Left ventricle myocardium inferior (tissue), 1 donor: ENCODE results near the gene CFI. TPM values are rescaled to one million over a fixed set of nuclear protein-coding genes. Genes with fewer than 3 reads are reported as not detected.

ENCODE experiments used
- DNase-seq: peaks from one replicate; pipeline ENCODE4 v3.0.0-alpha.2; 2020
- H3K27ac ChIP-seq: fragments of 200-600 bp; replicated peaks from 2 replicates; pipeline ENCODE4 v1.8.0; 2021
- H3K27me3 ChIP-seq: fragments of 200-600 bp; 2 replicates; pipeline ENCODE4 v1.8.0; 2021; ENCODE audit warnings: low read depth
- H3K36me3 ChIP-seq: fragments of 200-600 bp; 2 replicates; pipeline ENCODE4 v1.8.0; 2021
- H3K4me1 ChIP-seq: fragments of 200-600 bp; 2 replicates; pipeline ENCODE4 v1.8.0; 2021
- H3K4me3 ChIP-seq: fragments of 200-600 bp; 2 replicates; pipeline ENCODE4 v1.8.0; 2021; ENCODE audit warnings: mild to moderate bottlenecking, moderate library complexity
- H3K9me3 ChIP-seq: fragments of 200-600 bp; replicated peaks from 2 replicates; pipeline ENCODE4 v1.8.0; 2021
- CTCF ChIP-seq: fragments of 200-600 bp; IDR thresholded peaks from 2 replicates; pipeline ENCODE4 v1.8.0; 2021; ENCODE audit warnings: antibody characterized with exemption, mild to moderate bottlenecking, borderline replicate concordance
- intact Hi-C: fragments of 100-400 bp; cut with micrococcal nuclease; formaldehyde crosslinking; loops from one replicate; pipeline ENCODE4 v1.11.0; 2022
- total RNA-seq: library from RNA; stranded (reverse); fragmentation: NEBNext Ultra II Directional; extraction: Animal tissue kit (Norgen Biotek cat#: 25700); gene quantifications from one replicate; pipeline ENCODE4 v1.2.1, GENCODE V29; 2021
- donor health status: DM: no; HTN: yes; CAD: no; lungs with severe emphysema.

The CFI gene
- total RNA-seq, 1 donor from 2014 or later: 6.8 TPM

- H3K9me3 ChIP-seq: no peaks in the 10 kb centered on the region
- intact Hi-C loops: no loop called here
- no peak for DNase-seq
- no peak overlapping the region for H3K27ac ChIP-seq
- no peak overlapping the region for H3K4me3 ChIP-seq
- no peaks in the 10 kb centered on the region for H3K27me3 ChIP-seq
- H3K36me3 ChIP-seq: no peaks in the 10 kb centered on the region
- no peaks in the 10 kb centered on the region for H3K4me1 ChIP-seq
- no peak for TF ChIP-seq CTCF
Observed at GRCh38 chr4:109836985-109837384, 35.2 kb upstream of the CFI start.

GRCh38 chr4:109833756-109834155, 32.0 kb upstream of the CFI start:
- H3K27me3 ChIP-seq: no peaks in the 10 kb centered on the region
- H3K9me3 ChIP-seq: no peaks in the 10 kb centered on the region
- H3K36me3 ChIP-seq: no peaks in the 10 kb centered on the region
- DNase-seq: no peak
- H3K4me1 ChIP-seq: no peaks in the 10 kb centered on the region
- TF ChIP-seq CTCF: no peak
- intact Hi-C loops: no loop called here
- H3K4me3 ChIP-seq: no peak overlapping the region
- no peak overlapping the region for H3K27ac ChIP-seq

GRCh38 chr4:109827672-109828071, 25.9 kb upstream of the CFI start, which contains the start of gene RRH:
Gene RRH, plus strand, starts transcription at chr4:109827972. Its CDS starts 56 bp downstream, at chr4:109828028.
- Histone ChIP-seq H3K4me3 (no peak within 1 kb of the TSS), H3K27ac (no peak within 1 kb of the TSS), H3K36me3 (peaks cover 30% of the 10 kb centered on the region), H3K9me3 (no peaks in the 10 kb centered on the region), H3K27me3 (no peaks in the 10 kb centered on the region), H3K4me1 (no peaks in the 10 kb centered on the region)
- DNase-seq: no peak
- TF ChIP-seq CTCF: no peak
- intact Hi-C loops: loop anchor here (5.0 kb wide), 1 partner anchor 400 kb away; no protein-coding TSS in a partner anchor

- peak; percentile 68 for TF ChIP-seq CTCF
- intact Hi-C loops: loop anchor here (5.0 kb wide), 1 partner anchor 399 kb away; no protein-coding TSS in a partner anchor
- peaks cover 37% of the 10 kb centered on the region for H3K36me3 ChIP-seq
Observed at GRCh38 chr4:109826719-109827118, 24.9 kb upstream of the CFI start.

GRCh38 chr4:109821185-109821584, 19.4 kb upstream of the CFI start:
- no peak for DNase-seq
- Histone ChIP-seq H3K27me3 (no peaks in the 10 kb centered on the region), H3K4me1 (peaks cover 14% of the 10 kb centered on the region), H3K9me3 (no peaks in the 10 kb centered on the region), H3K27ac (no peak overlapping the region), H3K36me3 (peaks cover 59% of the 10 kb centered on the region), H3K4me3 (no peak overlapping the region)
- no peak for TF ChIP-seq CTCF
- intact Hi-C loops: no loop called here

More at GRCh38 chr4:109826719-109827118, 24.9 kb upstream of the CFI start:
- Histone ChIP-seq H3K27ac (no peak overlapping the region), H3K4me1 (no peaks in the 10 kb centered on the region), H3K27me3 (no peaks in the 10 kb centered on the region), H3K4me3 (no peak overlapping the region), H3K9me3 (no peaks in the 10 kb centered on the region)
- no peak for DNase-seq
